SU-DHL-6 (cell line): Measurements from ENCODE around the gene MPRIP.

Experiments
- H2AFZ ChIP-seq: fragments of 200-600 bp; sonication (generic); 2 replicates; pipeline ENCODE4 v1.6.1; 2014; ENCODE audit warnings: low read depth, mild to moderate bottlenecking, moderate library complexity, mixed read lengths, antibody characterized with exemption, low read length; ENCODE audit not compliant: severe bottlenecking
- H3F3A ChIP-seq: fragments of 200-600 bp; shearing (Covaris generic); 2 replicates; pipeline ENCODE4 v1.6.0; 2016; ENCODE audit warnings: antibody characterized with exemption, mild to moderate bottlenecking; ENCODE audit not compliant: insufficient read depth
- H3K27ac ChIP-seq: fragments of 200-600 bp; sonication (generic); 2 replicates; pipeline ENCODE4 v1.5.1; 2016; ENCODE audit warnings: low read depth, mild to moderate bottlenecking, low read length, moderate library complexity, mixed read lengths
- H3K27me3 ChIP-seq: fragments of 200-600 bp; sonication (generic), shearing (Covaris generic); 2 replicates; pipeline ENCODE4 v1.6.0; 2014; ENCODE audit warnings: mild to moderate bottlenecking, low read length
- H3K36me3 ChIP-seq: fragments of 200-600 bp; sonication (generic); 2 replicates; pipeline ENCODE4 v1.6.1; 2014; ENCODE audit warnings: mild to moderate bottlenecking, low read length, mixed read lengths
- H3K4me2 ChIP-seq: fragments of 300-600, 200-600 bp; shearing (Covaris generic), sonication (generic); 2 replicates; pipeline ENCODE4 v1.6.0; 2014; ENCODE audit warnings: low read length, low read depth, mild to moderate bottlenecking; ENCODE audit not compliant: poor library complexity, severe bottlenecking
- H3K4me3 ChIP-seq: fragments of 200-600 bp; sonication (generic); 2 replicates; pipeline ENCODE4 v1.5.1; 2014; ENCODE audit warnings: antibody characterized with exemption, low read length, mild to moderate bottlenecking, mixed read lengths; ENCODE audit not compliant: insufficient read depth, poor library complexity, severe bottlenecking
- H3K79me2 ChIP-seq: fragments of 200-600 bp; sonication (generic); 2 replicates; pipeline ENCODE4 v1.6.1; 2014; ENCODE audit warnings: mild to moderate bottlenecking, low read length, moderate library complexity; ENCODE audit not compliant: insufficient read depth
- H3K9ac ChIP-seq: fragments of 200-600 bp; sonication (generic); 2 replicates; pipeline ENCODE4 v1.7.0; 2014; ENCODE audit warnings: mild to moderate bottlenecking, low read length
- H3K9me2 ChIP-seq: fragments of 200-600 bp; sonication (generic); replicated peaks from 2 replicates; pipeline ENCODE4 v1.6.1; 2014; ENCODE audit warnings: low read length; ENCODE audit not compliant: insufficient read depth
- H3K9me3 ChIP-seq: fragments of 200-600 bp; sonication (generic); 2 replicates; pipeline ENCODE4 v1.6.1; 2014; ENCODE audit warnings: low read length, mixed read lengths; ENCODE audit not compliant: insufficient read depth
- H4K20me1 ChIP-seq: fragments of 200-600 bp; sonication (generic); 2 replicates; pipeline ENCODE4 v1.6.1; 2014; ENCODE audit warnings: low read depth, mild to moderate bottlenecking, antibody characterized with exemption, low read length, moderate library complexity, mixed read lengths
- CTCF ChIP-seq: fragments of 200-600 bp; sonication (generic); IDR thresholded peaks from one replicate; pipeline ENCODE4 v1.5.1; 2017; ENCODE audit warnings: antibody characterized with exemption, mild to moderate bottlenecking, low read length, moderate library complexity; ENCODE audit not compliant: insufficient read depth, poor library complexity, severe bottlenecking
- EZH2phosphoT487 ChIP-seq: fragments of 200-600 bp; sonication (generic), shearing (Covaris generic); conservative IDR thresholded peaks from 2 replicates; pipeline ENCODE4 v1.6.1; 2018; ENCODE audit warnings: mild to moderate bottlenecking, antibody characterized with exemption, low read length, moderate library complexity, mixed read lengths

Gene MPRIP

DNA sequence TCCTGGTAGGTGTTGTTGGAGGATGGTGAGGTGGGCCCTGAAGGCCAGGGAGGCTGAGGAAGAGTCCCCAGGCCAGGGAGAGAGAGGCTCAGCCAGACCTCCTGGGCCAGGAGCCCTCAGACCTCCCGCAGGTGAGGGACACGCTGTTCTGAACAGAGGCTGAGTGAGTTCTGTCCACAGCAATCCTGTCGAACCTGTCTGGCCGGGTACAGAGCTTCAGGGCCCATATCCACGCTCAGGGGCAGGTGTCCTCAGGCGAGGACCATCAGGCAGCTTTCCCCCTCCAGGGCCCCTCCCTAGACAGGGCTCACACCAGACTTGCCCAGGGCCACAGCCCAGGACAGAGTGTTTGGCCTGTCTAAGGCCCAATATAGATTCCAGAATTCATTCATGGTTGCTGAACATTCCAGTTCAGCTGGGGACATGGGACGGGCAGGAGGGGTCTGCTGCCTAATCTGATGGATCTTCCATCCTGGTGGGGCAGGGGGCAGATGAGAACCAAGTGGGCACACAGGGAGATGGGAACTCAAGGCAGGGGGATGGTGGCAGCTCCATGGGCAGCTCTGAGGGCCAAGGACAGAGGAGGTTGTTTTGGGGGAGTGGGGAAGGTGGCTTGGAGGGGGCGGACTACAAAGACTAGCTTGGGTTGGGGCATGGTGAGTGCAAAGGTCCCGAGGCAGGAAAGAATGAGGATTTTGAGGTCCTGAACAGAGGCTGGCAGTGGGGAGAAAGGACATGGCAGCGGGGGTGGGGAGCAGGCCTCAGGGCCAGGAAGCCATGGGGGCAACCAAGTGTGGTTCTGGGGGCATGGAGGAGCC, 23.4 kb upstream of the MPRIP start:
- Histone ChIP-seq H3K4me2 (no peak overlapping the region), H3F3A (no peaks in the 10 kb centered on the region)

GRCh38 chr17:17019430-17019762, 22.9 kb upstream of the MPRIP start:
- Histone ChIP-seq H3K9ac (no peak overlapping the region), H3F3A (no peaks in the 10 kb centered on the region), H3K36me3 (no peaks in the 10 kb centered on the region), H3K4me2 (no peak overlapping the region), H4K20me1 (no peaks in the 10 kb centered on the region), H3K9me2 (no peaks in the 10 kb centered on the region), H3K79me2 (no peaks in the 10 kb centered on the region), H3K9me3 (no peaks in the 10 kb centered on the region), H3K27ac (no peak overlapping the region), H3K4me3 (no peak overlapping the region), H3K27me3 (no peaks in the 10 kb centered on the region), H2AFZ (no peak overlapping the region)
- TF ChIP-seq EZH2phosphoT487 (no peak), CTCF (no peak)

More for the DNA sequence above, 23.4 kb upstream of the MPRIP start:
- Histone ChIP-seq H3K79me2 (no peaks in the 10 kb centered on the region), H3K36me3 (no peaks in the 10 kb centered on the region), H3K9me3 (no peaks in the 10 kb centered on the region), H3K27me3 (no peaks in the 10 kb centered on the region), H4K20me1 (no peaks in the 10 kb centered on the region), H3K9ac (no peak overlapping the region), H3K4me3 (no peak overlapping the region), H3K27ac (no peak overlapping the region), H2AFZ (no peak overlapping the region), H3K9me2 (no peaks in the 10 kb centered on the region)
- no peak for TF ChIP-seq CTCF

DNA sequence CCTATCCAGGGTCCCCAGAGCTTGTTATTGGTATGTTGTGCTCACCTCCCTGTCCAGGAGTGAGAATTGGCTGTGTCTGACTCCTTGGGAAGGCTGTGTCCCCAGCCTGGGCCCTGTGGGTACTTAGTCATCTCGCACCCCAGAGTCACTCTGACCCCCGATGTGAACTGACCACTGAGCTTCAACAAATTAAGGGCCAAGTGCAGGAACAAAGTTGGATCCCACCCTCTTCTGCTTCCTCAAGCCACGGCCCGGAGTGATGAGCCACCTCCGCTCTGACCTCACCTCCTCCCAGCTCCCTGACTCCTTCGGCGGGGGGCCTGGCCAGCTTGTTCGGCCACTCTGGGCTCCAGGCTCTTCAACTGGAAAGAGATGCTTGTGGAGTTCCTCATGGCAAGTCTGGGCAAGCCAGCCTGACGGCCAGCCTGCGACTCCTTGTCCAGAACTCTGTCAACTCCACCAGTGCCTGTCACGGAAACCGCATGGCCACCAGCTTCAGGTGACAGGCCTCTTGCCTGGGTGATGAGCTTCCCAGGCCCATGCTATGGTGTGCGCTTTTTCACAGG, 22.3 kb upstream of the MPRIP start:
- Histone ChIP-seq H2AFZ (no peak overlapping the region), H3K27me3 (no peaks in the 10 kb centered on the region), H3K9ac (no peak overlapping the region), H3K9me2 (no peaks in the 10 kb centered on the region), H3K36me3 (no peaks in the 10 kb centered on the region), H3K27ac (no peak overlapping the region), H3K4me2 (no peak overlapping the region), H4K20me1 (no peaks in the 10 kb centered on the region), H3K9me3 (no peaks in the 10 kb centered on the region), H3K79me2 (no peaks in the 10 kb centered on the region), H3K4me3 (no peak overlapping the region), H3F3A (no peaks in the 10 kb centered on the region)
- TF ChIP-seq EZH2phosphoT487 (no peak), CTCF (no peak)
